KOPT-K1 (cell line): ENCODE measurements around the gene C10orf90.
"Not testable (repeated sequence)": the region's sequence is repeated elsewhere in the genome, so short reads cannot be mapped to it uniquely, and the experiment has no call there.

Source experiments
- H3K27ac ChIP-seq: fragments of 200-600 bp; sonication (generic); 2 replicates; pipeline ENCODE4 v1.5.1; 2016; ENCODE audit warnings: antibody characterized with exemption, mild to moderate bottlenecking, low read depth, low read length; ENCODE audit not compliant: poor library complexity, severe bottlenecking
- H3K36me3 ChIP-seq: fragments of 200-600 bp; sonication (generic); 2 replicates; pipeline ENCODE4 v1.5.1; 2017; ENCODE audit warnings: antibody characterized with exemption, mild to moderate bottlenecking, low read length, moderate library complexity; ENCODE audit not compliant: insufficient read depth
- H3K9me3 ChIP-seq: fragments of 200-600 bp; sonication (generic); 2 replicates; pipeline ENCODE4 v1.5.1; 2017; ENCODE audit warnings: antibody characterized with exemption, low read length, mild to moderate bottlenecking; ENCODE audit not compliant: insufficient read depth, poor library complexity, severe bottlenecking

C10orf90 gene

DNA sequence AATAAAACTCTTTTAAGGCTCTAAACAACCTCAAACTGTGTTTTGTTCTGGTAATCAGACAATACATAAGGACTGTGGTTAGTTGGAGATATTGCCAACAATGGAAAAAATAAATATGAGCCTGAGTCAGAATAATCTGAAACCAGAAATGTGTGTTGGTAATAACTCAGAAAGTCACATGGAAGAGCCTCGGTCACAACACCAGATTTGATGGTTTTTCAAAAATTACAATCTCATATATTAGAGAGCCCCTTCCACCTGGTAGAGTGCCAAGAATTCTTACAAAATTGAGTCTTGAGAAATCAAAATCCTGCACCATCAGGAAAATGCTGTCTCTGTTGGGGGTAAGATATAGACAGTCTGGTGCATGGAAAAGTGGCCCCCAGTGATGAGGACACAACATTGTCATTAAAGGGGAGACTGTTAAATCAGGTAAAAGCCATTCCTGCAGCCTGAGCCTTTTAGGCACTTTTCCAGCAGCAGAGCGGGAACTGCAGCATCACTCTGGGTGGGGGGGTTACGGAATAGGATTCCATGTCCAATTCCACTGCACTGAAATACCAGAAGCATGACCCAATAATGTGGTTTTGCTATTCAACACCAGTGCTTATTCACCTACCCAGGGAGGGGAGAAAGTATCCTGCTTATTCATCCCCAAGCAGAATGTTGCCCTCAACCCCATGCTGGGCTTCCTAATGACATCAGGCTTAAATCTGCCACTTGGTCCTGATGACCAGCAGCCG lies 272.7 kb downstream of the C10orf90 start:
- no peaks in the 10 kb centered on the region for H3K9me3 ChIP-seq
- no peak overlapping the region for H3K27ac ChIP-seq
- no peaks in the 10 kb centered on the region for H3K36me3 ChIP-seq

- Histone ChIP-seq H3K36me3 (no peaks in the 10 kb centered on the region), H3K27ac (no peak overlapping the region), H3K9me3 (no peaks in the 10 kb centered on the region)
These were observed 273.3 kb downstream of the C10orf90 start for GRCh38 chr10:126397156-126397555.

DNA sequence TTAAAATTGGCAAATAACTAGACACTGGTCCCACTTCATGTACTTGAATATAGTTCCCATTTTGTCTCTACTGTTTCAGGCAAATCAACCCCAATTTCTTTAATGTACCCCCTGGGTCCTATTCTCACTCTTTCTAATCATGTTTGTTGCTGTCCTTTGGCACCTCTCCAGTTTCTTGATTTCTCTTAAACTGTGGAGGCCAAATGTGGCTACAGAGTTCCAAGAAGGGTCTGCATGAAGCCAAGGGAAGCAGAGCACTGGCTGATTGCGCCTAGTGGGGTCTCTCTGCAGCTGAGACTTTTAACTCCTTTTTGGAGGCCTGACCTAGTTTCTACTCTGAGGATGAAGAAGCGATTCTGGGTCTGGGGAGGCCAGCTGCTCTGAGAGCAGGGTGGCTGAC lies 275.5 kb downstream of the C10orf90 start:
- Histone ChIP-seq H3K36me3 (no peaks in the 10 kb centered on the region), H3K9me3 (no peaks in the 10 kb centered on the region), H3K27ac (no peak overlapping the region)

DNA sequence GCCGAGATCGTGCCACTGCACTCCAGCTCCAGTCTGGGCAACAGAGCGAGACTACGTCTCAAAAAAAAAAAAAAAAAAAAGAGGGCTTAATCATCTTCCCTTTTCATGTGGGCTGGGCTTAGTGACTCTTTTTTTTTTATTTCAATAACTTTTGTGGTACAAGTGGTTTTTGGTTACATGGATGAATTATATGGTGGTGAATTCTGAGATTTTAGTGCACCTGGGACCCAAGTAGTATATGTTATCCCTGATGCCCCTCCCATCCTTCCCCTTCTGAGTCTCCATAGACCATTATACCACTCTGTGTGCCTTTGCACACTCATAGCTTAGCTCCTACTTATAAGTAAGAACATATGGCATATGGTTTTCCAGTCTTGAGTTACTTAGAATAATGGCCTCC lies 277.4 kb downstream of the C10orf90 start:
- Histone ChIP-seq H3K36me3 (no peaks in the 10 kb centered on the region), H3K9me3 (peaks cover 13% of the 10 kb centered on the region), H3K27ac (no peak overlapping the region)

DNA sequence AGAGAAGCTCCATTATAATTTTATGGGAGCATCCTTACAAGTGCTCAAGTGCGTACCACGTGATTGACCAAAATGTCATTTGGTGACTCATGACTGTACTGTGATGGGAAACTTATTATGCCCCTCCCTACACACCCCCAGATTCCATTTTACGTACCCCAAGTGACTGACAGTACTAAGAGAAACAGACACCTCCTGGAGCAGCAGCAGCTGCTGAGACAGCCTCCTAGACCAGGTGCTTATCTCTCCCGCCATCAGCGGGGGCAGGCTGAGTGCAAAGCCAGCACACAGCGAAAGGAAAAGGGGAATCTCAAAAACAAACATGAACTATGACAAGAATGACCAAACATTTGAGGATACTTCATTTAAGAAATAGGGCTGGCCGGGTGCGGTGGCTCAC lies 278.0 kb downstream of the C10orf90 start:
- Histone ChIP-seq H3K27ac (no peak overlapping the region), H3K9me3 (peaks cover 13% of the 10 kb centered on the region), H3K36me3 (no peaks in the 10 kb centered on the region)

DNA sequence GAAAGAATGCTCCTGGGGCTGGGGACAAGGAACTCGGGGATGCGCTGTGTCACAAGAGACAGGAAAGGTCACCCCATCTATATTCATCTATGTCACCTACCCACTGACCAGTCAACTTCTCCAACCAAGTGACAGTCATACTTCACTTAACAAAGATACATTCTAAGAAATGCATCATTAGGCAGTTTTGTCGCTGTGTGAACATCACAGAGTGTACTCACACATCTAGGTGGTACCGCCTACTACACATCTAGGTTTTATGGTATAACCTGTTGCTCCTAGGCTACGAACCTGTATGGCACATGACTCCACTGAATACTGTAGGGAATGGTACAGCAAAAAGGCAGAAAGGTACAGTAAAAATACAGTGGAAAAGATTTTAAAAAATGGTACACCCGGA lies 278.4 kb downstream of the C10orf90 start:
- H3K27ac ChIP-seq = no peak overlapping the region
- H3K36me3 ChIP-seq = no peaks in the 10 kb centered on the region
- peaks cover 17% of the 10 kb centered on the region for H3K9me3 ChIP-seq

DNA sequence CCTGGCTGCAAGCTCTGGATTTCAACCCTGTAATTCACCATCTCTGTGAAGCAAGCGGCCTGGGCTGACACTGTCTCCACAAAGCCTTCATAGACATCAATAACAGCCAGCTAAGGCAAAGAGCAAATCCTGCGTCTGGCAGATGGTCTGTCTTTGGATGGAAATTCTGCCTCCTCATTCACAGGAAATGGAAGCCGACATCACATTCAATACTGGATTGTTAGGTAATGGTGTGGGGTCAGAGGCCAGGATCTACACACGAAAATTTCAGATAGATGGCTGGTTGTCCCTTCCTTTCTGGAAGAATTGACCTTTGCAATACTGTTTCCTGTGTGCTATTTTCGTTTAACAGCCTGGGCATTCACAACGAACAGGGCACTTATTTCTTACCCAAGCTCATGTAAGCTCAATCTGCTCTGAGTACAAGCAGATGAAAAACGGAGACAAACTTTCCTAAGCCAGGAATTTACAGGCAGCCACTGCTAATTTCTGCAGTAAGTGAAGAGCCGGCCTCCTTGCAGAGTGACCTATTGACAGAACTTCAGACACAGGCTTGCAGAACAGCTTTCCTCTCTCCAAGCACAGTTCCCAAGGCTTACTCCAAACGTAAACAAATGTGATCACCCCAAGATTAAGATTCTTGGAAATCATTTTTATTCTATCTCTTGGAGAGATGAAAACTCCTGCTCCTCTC lies 279.2 kb downstream of the C10orf90 start:
- Histone ChIP-seq H3K27ac (no peak overlapping the region), H3K9me3 (peaks cover 21% of the 10 kb centered on the region), H3K36me3 (no peaks in the 10 kb centered on the region)

DNA sequence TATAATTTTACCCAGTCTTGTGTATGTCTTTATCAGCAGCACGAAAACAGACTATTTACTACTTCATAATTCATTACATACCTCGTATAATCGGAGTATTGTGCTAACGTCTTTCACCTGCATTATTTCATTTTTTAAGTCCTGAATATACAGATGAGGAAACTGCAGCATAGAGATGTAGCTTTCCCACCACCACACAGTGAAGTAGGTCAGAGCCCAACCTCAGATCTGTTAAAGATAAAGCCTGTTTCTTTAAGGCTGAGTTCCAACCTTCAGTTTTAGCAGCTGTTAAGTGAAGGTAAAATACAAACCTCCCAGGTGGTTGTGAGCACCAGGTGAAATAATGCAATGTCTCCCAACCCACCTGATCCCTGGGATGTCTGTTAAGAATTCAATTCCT lies 280.2 kb downstream of the C10orf90 start:
- Histone ChIP-seq H3K27ac (no peak overlapping the region), H3K36me3 (no peaks in the 10 kb centered on the region)

GRCh38 chr10:126387931-126388911 lies 282.3 kb downstream of the C10orf90 start, which contains the start of gene ADAM12:
TSS of gene ADAM12 (minus strand) at chr10:126388477. CDS start at chr10:126388145, 332 bp downstream.
- H3K9me3 ChIP-seq = peaks cover 23% of the 10 kb centered on the region
- H3K27ac ChIP-seq = no peak within 1 kb of the TSS
- no peaks in the 10 kb centered on the region for H3K36me3 ChIP-seq

More for the DNA sequence above, 280.2 kb downstream of the C10orf90 start:
- H3K9me3 ChIP-seq = peaks cover 21% of the 10 kb centered on the region

DNA sequence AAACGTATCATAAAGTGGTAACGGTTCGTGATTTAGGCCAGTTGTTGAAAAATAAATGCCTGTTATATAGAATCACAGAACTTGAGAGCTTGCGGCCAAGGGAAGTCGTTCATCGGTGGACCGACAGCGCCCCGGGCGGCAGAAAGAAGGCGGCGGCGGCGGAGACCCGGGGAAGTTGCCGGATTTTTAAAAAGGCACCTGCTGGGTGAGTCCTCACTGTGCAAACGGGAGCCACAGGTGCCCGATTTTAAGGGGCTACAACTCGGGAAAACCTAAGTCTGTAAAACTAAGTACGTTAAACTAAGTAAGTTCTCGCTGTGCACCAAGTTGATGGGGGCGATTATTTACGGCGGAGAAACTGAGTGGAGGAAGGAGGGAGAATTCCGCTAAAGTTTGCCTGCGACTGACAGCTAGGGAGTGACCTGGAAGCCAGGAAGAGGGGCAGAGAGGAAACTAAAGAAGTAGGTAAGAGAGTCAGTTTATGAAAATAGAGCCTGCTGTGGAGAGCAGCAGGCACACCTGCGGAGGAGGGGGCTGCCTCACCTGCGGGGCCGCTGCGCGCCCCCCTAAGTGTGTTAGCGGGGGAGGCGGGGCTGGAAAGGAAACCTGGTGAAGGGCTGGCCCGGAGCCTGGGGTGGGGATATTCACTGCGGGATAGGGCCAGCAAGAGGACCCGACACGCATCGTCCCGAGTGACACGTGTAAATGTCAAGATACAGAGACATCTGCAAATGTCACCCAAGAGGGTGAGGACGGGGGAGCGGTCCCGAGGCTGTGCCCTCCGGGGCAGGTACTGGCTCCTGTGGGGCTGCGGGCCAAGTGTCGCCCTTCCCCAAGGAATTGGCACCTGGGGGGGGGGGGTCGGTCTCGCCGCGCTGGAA lies 283.2 kb downstream of the C10orf90 start:
- Histone ChIP-seq H3K36me3 (no peaks in the 10 kb centered on the region), H3K9me3 (peaks cover 27% of the 10 kb centered on the region), H3K27ac (no peak overlapping the region)

DNA sequence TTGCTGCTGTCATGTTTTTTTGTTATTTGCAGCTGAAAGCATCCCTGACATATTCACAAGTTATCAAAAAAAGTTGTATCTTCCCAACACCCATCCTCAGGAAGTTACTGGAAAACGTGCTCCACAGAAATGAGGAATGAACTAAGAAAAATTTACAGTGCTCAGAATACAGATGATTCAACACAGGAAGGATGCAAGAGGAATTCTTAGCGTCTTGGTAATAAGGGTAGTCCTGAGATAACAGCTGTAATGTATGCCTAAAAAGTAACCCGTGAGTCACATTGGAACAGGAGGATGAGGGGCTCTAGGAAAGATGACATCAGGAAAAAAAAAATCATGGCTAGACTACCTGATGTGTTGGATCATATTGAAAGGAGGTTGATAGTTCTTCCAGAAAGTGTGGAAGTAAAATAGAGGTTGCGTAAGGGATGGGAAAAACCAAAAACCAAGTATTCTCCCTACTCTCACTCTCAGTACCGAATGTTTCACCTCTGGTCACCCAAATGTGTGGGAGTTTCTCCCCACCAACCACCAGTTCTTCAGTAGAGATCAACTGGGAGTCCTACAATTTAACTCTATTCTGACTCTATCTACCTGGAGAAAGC lies 286.1 kb downstream of the C10orf90 start:
- Histone ChIP-seq H3K9me3 (peaks cover 23% of the 10 kb centered on the region), H3K27ac (no peak overlapping the region), H3K36me3 (no peaks in the 10 kb centered on the region)

DNA sequence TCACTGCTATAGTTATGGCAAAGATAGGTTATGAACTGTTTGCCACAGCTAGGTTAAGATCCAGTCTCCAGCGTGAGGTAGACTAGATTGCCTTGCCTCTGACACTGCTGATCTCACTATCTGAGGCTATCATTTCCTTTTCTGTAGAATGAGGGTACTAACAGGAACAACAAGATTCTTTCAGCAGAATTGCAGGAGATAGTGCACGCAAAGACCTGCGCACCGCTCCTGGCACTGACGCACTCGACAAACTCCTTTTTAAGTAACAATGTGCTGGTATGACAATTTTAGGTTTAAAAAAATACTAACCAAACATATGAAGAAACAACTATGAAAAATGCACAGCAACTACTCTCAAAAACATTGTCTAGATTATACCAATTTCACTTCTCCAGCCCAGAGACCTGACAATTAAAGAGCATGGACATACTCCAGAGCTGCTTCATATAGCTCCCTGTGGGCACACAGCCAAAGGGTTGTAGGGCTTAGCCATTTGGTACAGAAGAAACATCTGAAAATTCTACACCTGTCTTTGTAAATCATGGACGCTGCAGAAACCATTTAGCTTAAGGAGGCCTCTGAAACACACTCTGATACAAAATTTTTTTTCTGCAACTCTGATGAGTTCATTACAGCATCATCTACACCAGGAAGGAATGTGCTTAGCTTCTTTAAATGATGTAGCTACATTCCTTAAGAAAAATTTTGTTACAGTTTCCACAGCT lies 290.0 kb downstream of the C10orf90 start:
- Histone ChIP-seq H3K9me3 (peaks cover 6% of the 10 kb centered on the region), H3K27ac (no peak overlapping the region), H3K36me3 (no peaks in the 10 kb centered on the region)

DNA sequence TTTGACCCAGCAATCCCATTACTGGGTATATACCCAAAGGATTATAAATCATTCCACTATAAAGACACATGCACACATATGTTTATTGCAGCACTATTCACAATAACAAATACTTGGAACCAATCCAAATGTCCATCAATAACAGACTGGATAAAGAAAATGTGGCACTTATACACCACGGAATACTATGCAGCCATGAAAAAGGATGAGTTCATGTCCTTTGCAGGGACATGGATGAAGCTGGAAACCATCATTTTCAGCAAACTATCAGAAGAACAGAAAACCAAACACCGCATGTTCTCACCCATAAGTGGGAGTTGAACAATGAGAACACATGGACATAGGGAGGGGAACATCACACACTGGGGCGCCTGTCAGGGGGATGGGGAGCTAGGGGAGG lies 291.3 kb downstream of the C10orf90 start:
- not testable (repeated sequence) for H3K9me3 ChIP-seq, H3K27ac ChIP-seq, H3K36me3 ChIP-seq
